SK-N-SH (cell line): ENCODE data around the gene ZNF493. TPM values are rescaled to one million over a fixed set of nuclear protein-coding genes. Genes with fewer than 3 reads are reported as not detected.

Experiments
- CTCF ChIA-PET: fragments of 300-600, 350-600 bp; formaldehyde crosslinking; extraction: SDS; loops from one replicate; lab custom pipeline; 2021; lab: Yijun Ruan, JAX
- POLR2A ChIA-PET: fragments of 350-600 bp; sonication (Branson Sonifier 250); formaldehyde crosslinking; extraction: SDS; loops from one replicate; lab custom pipeline; 2020; ENCODE audit warnings: antibody characterized with exemption, inconsistent platforms; lab: Yijun Ruan, JAX
- DNase-seq: peaks from one replicate; pipeline ENCODE4 v3.0.0; 2012
- H2AFZ ChIP-seq: fragments of 200-600 bp; sonication (generic); 2 replicates; pipeline ENCODE4 v1.8.1; 2016; ENCODE audit warnings: antibody characterized with exemption, mild to moderate bottlenecking, low read depth
- H3F3A ChIP-seq: fragments of 200-600 bp; sonication (generic); replicated peaks from 2 replicates; pipeline ENCODE3; 2016; ENCODE audit warnings: antibody characterized with exemption, mild to moderate bottlenecking; ENCODE audit not compliant: insufficient read depth
- H3K27ac ChIP-seq, 2 experiments: fragments of 200-500 bp in 1 of 2; fragments of 200-600 bp in 1 of 2; sonication (Bioruptor generic) in 1 of 2; sonication (generic), shearing (Covaris generic) in 1 of 2; 2 replicates each; pipeline versions ENCODE4 v1.5.1 to v1.6.1; 2014 to 2016; ENCODE audit warnings: low read depth in 2 of 2, inconsistent platforms in 1 of 2, low read length in 1 of 2, mild to moderate bottlenecking in 1 of 2, mixed read lengths in 1 of 2
- H3K27me3 ChIP-seq: fragments of 200-600 bp; sonication (generic), shearing (Covaris generic); 2 replicates; pipeline ENCODE4 v1.6.1; 2016; ENCODE audit warnings: mixed run types; ENCODE audit not compliant: insufficient read depth
- H3K36me3 ChIP-seq, 2 experiments: fragments of 200-500 bp in 1 of 2; fragments of 200-600 bp in 1 of 2; sonication (Bioruptor generic) in 1 of 2; sonication (generic) in 1 of 2; replicated peaks in 1 of 2; 2 replicates each; pipeline versions ENCODE3 to v1.5.1; 2014 to 2016; ENCODE audit warnings: low read length in 1 of 2, mild to moderate bottlenecking in 1 of 2; ENCODE audit not compliant: insufficient read depth in 2 of 2, control insufficient read depth in 1 of 2
- H3K4me1 ChIP-seq, 2 experiments: fragments of 200-500 bp in 1 of 2; fragments of 200-600 bp in 1 of 2; sonication (Bioruptor generic) in 1 of 2; sonication (generic), shearing (Covaris generic) in 1 of 2; 2 replicates each; pipeline versions ENCODE4 v1.5.1 to v1.6.1; 2014 to 2016; ENCODE audit warnings: low read depth in 1 of 2, low read length in 1 of 2, mixed run types in 1 of 2; ENCODE audit not compliant: insufficient read depth in 2 of 2, control insufficient read depth in 1 of 2
- H3K4me2 ChIP-seq: fragments of 200-600 bp; sonication (generic), shearing (Covaris generic); 2 replicates; pipeline ENCODE4 v1.6.1; 2017; ENCODE audit warnings: mixed run types
- H3K4me3 ChIP-seq, 2 experiments: fragments of 200-500 bp in 1 of 2; fragments of 200-600 bp in 1 of 2; sonication (Bioruptor generic) in 1 of 2; sonication (generic), shearing (Covaris generic) in 1 of 2; 2 replicates each; pipeline versions ENCODE4 v1.5.1 to v1.8.1; 2014 to 2016; ENCODE audit warnings: low read depth in 2 of 2, inconsistent platforms in 1 of 2, low read length in 1 of 2, mild to moderate bottlenecking in 1 of 2, mixed read lengths in 1 of 2, moderate library complexity in 1 of 2
- H3K79me2 ChIP-seq: fragments of 200-600 bp; sonication (generic); 2 replicates; pipeline ENCODE4 v1.8.1; 2017; ENCODE audit warnings: mild to moderate bottlenecking; ENCODE audit not compliant: insufficient read depth
- H3K9ac ChIP-seq: fragments of 200-600 bp; sonication (generic); 2 replicates; pipeline ENCODE4 v1.6.1; 2017; ENCODE audit warnings: mixed run types
- H3K9me2 ChIP-seq: fragments of 200-600 bp; sonication (generic); 2 replicates; pipeline ENCODE4 v1.6.1; 2017; ENCODE audit warnings: mixed run types
- H3K9me3 ChIP-seq: fragments of 200-600 bp; sonication (generic); 2 replicates; pipeline ENCODE4 v1.6.1; 2017; ENCODE audit warnings: mixed run types, mild to moderate bottlenecking, moderate library complexity
- H4K20me1 ChIP-seq: fragments of 200-600 bp; sonication (generic); 2 replicates; pipeline ENCODE4 v1.6.1; 2017; ENCODE audit warnings: mild to moderate bottlenecking, mixed run types; ENCODE audit not compliant: insufficient read depth
- EZH2phosphoT487 ChIP-seq: fragments of 200-600 bp; sonication (generic); IDR thresholded peaks from 2 replicates; pipeline ENCODE4 v1.6.1; 2017; ENCODE audit warnings: low read depth, mixed run types, mild to moderate bottlenecking, antibody characterized with exemption, moderate library complexity, borderline replicate concordance
- FOSL2 ChIP-seq: IDR thresholded peaks from 2 replicates; pipeline ENCODE4 v1.4.0; 2012; ENCODE audit warnings: low read depth, mild to moderate bottlenecking, moderate library complexity, borderline replicate concordance
- NRF1 ChIP-seq: IDR thresholded peaks from 2 replicates; pipeline ENCODE4 v1.6.1; 2012; ENCODE audit warnings: low read depth, mild to moderate bottlenecking, low read length
- RAD21 ChIP-seq: IDR thresholded peaks from 2 replicates; pipeline ENCODE4 v1.6.1; 2012; ENCODE audit warnings: mild to moderate bottlenecking, low read length
- RCOR1 ChIP-seq: fragments of 150-350 bp; IDR thresholded peaks from 2 replicates; pipeline ENCODE4 v1.6.1; 2017; ENCODE audit warnings: antibody characterized with exemption, low read length
- WGBS: methylation state at CpG from one replicate; pipeline ENCODE4 v1.1.6; 2017; ENCODE audit warnings: low lambda C conversion rate; 5-methylcytosine and 5-hydroxymethylcytosine counted together
- polyA plus RNA-seq, 3 experiments: library from polyadenylated mRNA; depleted of rRNA; stranded (reverse); fragments of >200 nt; gene quantifications; 2 replicates each; pipeline ENCODE4 v1.2.3, GENCODE V29; 2012
- TF ChIP-seq, protein P1 (sequence below): fragments of 200-600 bp; sonication (generic); IDR thresholded peaks from 2 replicates; pipeline ENCODE4 v1.6.1; 2017; ENCODE audit warnings: antibody characterized with exemption, mild to moderate bottlenecking, moderate library complexity
- TF ChIP-seq, protein P2 (sequence below): IDR thresholded peaks from 2 replicates; pipeline ENCODE4; 2012

Gene ZNF493
- polyA plus RNA-seq, 1 of the 3 experiments (the other 2 are of a cell fraction), result 3.7 TPM

DNA sequence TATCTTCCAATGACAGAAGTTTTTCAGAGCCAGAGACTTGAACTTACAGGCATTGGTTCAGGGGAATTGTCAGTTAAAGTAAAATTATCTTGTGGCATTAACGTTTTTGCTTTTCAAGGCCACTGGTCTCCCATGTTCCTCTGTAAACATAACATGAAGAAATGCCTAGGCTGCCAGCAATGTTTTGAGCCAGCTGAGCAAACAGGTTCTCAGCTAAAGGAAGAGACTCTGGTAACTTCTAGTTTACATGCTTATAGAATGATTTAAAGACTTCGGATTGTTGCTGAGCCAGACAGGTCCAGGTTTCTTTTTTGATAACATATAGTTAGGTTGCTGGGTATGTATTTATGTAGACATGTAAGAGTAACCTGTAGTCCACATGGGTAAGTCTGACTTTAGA lies 35.7 kb downstream of the ZNF493 start:
- WGBS, result 9% methylated on average over 2 of the region's 2 CpGs
- CTCF ChIA-PET, result no interaction called here

DNA sequence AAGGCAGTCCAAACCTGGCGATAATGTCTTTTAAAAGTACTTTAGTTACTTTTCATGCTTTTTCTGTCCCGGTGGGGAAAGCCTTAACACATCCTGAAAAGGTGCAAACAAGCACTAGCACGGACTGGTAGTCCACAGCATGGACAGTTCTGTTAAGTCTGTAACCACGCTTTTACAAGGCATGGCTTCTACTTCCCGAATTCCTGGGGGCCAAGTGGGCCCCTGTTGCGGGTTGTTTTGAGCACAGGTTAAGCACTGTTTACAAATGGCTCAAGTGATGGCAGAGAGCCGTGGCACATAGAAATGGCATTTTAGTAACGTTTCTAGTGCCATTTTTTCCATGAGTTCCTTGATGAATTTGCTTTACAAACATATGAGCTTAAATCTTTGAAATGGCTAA lies 37.6 kb downstream of the ZNF493 start:
- no peak overlapping the region for H2AFZ ChIP-seq
- no peaks in the 10 kb centered on the region for H3K27me3 ChIP-seq
- POLR2A ChIA-PET, result no interaction called here
- no peaks in the 10 kb centered on the region for H3K79me2 ChIP-seq
- no peaks in the 10 kb centered on the region; a peak in 1 of 4 replicates for H3K4me1 ChIP-seq
- H3K9me3 ChIP-seq, result peaks cover 6% of the 10 kb centered on the region; the same call in 1 of the 2 replicates
- TF ChIP-seq, protein P1, sequence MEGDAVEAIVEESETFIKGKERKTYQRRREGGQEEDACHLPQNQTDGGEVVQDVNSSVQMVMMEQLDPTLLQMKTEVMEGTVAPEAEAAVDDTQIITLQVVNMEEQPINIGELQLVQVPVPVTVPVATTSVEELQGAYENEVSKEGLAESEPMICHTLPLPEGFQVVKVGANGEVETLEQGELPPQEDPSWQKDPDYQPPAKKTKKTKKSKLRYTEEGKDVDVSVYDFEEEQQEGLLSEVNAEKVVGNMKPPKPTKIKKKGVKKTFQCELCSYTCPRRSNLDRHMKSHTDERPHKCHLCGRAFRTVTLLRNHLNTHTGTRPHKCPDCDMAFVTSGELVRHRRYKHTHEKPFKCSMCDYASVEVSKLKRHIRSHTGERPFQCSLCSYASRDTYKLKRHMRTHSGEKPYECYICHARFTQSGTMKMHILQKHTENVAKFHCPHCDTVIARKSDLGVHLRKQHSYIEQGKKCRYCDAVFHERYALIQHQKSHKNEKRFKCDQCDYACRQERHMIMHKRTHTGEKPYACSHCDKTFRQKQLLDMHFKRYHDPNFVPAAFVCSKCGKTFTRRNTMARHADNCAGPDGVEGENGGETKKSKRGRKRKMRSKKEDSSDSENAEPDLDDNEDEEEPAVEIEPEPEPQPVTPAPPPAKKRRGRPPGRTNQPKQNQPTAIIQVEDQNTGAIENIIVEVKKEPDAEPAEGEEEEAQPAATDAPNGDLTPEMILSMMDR, result no peak
- no peak for TF ChIP-seq EZH2phosphoT487
- no peaks in the 10 kb centered on the region for H3K9me2 ChIP-seq
- no peak overlapping the region for H3K4me2 ChIP-seq
- peaks cover 4% of the 10 kb centered on the region for H3F3A ChIP-seq
- H4K20me1 ChIP-seq, result no peaks in the 10 kb centered on the region
- H3K4me3 ChIP-seq, result no peak overlapping the region
- no peak overlapping the region for H3K27ac ChIP-seq
- DNase-seq, result no peak
- 33% methylated on average over 8 of the region's 8 CpGs for WGBS
- no peaks in the 10 kb centered on the region for H3K36me3 ChIP-seq
- CTCF ChIA-PET, result interaction anchor here (0.7 kb wide), 1 partner anchor 1614 kb away, joined by 3 read pairs; no protein-coding TSS in a partner anchor
- no peak overlapping the region for H3K9ac ChIP-seq

More for the DNA sequence above, 35.7 kb downstream of the ZNF493 start:
- peaks cover 4% of the 10 kb centered on the region for H3F3A ChIP-seq
- H3K27ac ChIP-seq, result no peak overlapping the region
- TF ChIP-seq FOSL2 (no peak), NRF1 (no peak)
- TF ChIP-seq, protein P2, sequence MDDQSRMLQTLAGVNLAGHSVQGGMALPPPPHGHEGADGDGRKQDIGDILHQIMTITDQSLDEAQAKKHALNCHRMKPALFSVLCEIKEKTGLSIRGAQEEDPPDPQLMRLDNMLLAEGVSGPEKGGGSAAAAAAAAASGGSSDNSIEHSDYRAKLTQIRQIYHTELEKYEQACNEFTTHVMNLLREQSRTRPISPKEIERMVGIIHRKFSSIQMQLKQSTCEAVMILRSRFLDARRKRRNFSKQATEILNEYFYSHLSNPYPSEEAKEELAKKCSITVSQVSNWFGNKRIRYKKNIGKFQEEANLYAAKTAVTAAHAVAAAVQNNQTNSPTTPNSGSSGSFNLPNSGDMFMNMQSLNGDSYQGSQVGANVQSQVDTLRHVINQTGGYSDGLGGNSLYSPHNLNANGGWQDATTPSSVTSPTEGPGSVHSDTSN, result no peak
- POLR2A ChIA-PET, result no interaction called here
- H3K4me1 ChIP-seq, result no peaks in the 10 kb centered on the region; a peak in 1 of 4 replicates
- no peak overlapping the region for H3K9ac ChIP-seq
- H3K4me3 ChIP-seq, result no peak overlapping the region
- H3K79me2 ChIP-seq, result no peaks in the 10 kb centered on the region
- no peak overlapping the region for H2AFZ ChIP-seq
- H4K20me1 ChIP-seq, result no peaks in the 10 kb centered on the region
- no peaks in the 10 kb centered on the region for H3K9me2 ChIP-seq
- peaks cover 9% of the 10 kb centered on the region; the same call in 1 of the 2 replicates for H3K9me3 ChIP-seq
- no peaks in the 10 kb centered on the region for H3K36me3 ChIP-seq
- no peak overlapping the region for H3K4me2 ChIP-seq
- no peaks in the 10 kb centered on the region for H3K27me3 ChIP-seq
- DNase-seq, result no peak

DNA sequence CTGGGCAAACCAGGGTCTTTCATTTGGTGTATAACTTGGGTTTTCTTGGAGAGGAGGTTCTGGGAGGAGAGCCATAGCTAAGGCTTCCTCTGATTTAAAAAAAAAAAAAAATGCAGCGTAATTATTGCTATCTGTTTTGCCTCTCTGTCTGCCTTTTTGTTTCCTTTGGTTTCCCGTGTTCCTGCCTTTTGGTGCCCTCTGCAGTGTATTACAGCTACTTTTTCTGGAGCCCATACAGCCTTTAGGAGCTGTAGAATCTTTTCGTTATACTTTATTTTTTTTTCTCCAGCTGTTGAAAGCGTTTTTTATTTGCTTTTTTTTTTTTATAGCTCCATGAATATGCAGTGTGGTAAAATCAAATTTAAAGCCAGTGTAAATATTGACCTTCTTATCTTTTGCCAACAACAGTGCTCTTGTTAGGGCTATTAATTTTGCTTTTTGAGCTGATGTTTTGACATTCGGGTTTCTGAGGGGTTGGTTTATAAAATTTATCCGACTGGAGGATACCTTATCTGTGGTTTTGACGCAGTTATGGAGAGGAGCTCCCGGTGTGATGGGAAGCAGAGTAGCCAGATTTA lies 38.1 kb downstream of the ZNF493 start:
- Histone ChIP-seq H3K27ac (no peak overlapping the region), H3K9me3 (peaks cover under 1% of the 10 kb centered on the region; the same call in 1 of the 2 replicates), H3K4me3 (no peak overlapping the region), H4K20me1 (no peaks in the 10 kb centered on the region), H3K27me3 (no peaks in the 10 kb centered on the region), H3K4me2 (no peak overlapping the region), H3K79me2 (no peaks in the 10 kb centered on the region), H3K9ac (no peak overlapping the region), H3K9me2 (no peaks in the 10 kb centered on the region), H3K4me1 (no peaks in the 10 kb centered on the region; a peak in 1 of 4 replicates), H2AFZ (no peak overlapping the region), H3K36me3 (no peaks in the 10 kb centered on the region), H3F3A (no peaks in the 10 kb centered on the region)
- no peak for TF ChIP-seq RCOR1
- TF ChIP-seq RAD21, result peak; percentile 50
- WGBS, result 4% methylated on average over 8 of the region's 8 CpGs
- ChIA-PET POLR2A (no interaction called here), CTCF (interaction anchor here (0.6 to 1.1 kb wide), 4 partner anchors 10 to 1614 kb away, joined by 3 read pairs; no protein-coding TSS in a partner anchor)
- peak; percentile 34 for DNase-seq
